ENCODE measurements around the gene MRPS25.

MRPS25 gene

DNA sequence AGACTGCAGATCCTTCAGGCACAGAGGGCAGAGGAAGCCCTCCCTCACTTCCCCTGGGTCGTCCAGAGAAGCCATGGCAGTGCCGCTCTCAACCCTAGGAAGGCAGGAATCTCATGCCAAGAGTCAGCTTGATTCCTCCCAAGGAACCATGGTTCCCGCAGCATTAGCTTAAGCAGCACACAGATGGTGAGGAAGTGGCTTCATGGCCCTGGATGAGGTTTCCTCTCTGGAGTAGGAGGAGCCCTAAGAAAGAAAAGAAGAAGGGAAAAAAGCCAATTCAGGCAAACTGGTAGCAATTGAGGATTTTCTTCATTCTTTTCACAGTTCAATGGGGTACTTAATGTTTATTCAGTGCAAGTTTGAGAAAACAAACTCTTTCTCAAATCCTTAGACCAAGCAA, 30.9 kb upstream of the MRPS25 start (continued):
- TF ChIP-seq, protein P1, sequence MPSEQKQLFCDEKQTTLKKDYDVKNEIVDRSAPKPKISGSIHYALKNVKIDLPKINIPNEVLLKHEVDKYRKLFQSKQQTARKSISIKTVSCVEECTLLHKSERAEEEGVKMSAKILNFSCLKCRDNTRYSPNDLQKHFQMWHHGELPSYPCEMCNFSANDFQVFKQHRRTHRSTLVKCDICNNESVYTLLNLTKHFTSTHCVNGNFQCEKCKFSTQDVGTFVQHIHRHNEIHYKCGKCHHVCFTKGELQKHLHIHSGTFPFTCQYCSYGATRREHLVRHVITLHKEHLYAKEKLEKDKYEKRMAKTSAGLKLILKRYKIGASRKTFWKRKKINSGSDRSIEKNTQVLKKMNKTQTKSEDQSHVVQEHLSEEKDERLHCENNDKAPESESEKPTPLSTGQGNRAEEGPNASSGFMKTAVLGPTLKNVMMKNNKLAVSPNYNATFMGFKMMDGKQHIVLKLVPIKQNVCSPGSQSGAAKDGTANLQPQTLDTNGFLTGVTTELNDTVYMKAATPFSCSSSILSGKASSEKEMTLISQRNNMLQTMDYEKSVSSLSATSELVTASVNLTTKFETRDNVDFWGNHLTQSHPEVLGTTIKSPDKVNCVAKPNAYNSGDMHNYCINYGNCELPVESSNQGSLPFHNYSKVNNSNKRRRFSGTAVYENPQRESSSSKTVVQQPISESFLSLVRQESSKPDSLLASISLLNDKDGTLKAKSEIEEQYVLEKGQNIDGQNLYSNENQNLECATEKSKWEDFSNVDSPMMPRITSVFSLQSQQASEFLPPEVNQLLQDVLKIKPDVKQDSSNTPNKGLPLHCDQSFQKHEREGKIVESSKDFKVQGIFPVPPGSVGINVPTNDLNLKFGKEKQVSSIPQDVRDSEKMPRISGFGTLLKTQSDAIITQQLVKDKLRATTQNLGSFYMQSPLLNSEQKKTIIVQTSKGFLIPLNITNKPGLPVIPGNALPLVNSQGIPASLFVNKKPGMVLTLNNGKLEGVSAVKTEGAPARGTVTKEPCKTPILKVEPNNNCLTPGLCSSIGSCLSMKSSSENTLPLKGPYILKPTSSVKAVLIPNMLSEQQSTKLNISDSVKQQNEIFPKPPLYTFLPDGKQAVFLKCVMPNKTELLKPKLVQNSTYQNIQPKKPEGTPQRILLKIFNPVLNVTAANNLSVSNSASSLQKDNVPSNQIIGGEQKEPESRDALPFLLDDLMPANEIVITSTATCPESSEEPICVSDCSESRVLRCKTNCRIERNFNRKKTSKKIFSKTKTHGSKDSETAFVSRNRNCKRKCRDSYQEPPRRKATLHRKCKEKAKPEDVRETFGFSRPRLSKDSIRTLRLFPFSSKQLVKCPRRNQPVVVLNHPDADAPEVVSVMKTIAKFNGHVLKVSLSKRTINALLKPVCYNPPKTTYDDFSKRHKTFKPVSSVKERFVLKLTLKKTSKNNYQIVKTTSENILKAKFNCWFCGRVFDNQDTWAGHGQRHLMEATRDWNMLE (tag by site-specific recombination; conservative IDR thresholded peaks at IDR 0.05; ENCODE audit: low read depth): no peak
- TF ChIP-seq ZNF114 (tag by site-specific recombination; IDR thresholded peaks at IDR 0.05) (no peak), ZNF776 (tag by site-specific recombination; IDR thresholded peaks at IDR 0.05; ENCODE audit: borderline replicate concordance) (no peak)
- TF ChIP-seq, protein P2, sequence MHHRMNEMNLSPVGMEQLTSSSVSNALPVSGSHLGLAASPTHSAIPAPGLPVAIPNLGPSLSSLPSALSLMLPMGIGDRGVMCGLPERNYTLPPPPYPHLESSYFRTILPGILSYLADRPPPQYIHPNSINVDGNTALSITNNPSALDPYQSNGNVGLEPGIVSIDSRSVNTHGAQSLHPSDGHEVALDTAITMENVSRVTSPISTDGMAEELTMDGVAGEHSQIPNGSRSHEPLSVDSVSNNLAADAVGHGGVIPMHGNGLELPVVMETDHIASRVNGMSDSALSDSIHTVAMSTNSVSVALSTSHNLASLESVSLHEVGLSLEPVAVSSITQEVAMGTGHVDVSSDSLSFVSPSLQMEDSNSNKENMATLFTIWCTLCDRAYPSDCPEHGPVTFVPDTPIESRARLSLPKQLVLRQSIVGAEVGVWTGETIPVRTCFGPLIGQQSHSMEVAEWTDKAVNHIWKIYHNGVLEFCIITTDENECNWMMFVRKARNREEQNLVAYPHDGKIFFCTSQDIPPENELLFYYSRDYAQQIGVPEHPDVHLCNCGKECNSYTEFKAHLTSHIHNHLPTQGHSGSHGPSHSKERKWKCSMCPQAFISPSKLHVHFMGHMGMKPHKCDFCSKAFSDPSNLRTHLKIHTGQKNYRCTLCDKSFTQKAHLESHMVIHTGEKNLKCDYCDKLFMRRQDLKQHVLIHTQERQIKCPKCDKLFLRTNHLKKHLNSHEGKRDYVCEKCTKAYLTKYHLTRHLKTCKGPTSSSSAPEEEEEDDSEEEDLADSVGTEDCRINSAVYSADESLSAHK (tag by site-specific recombination; IDR thresholded peaks at IDR 0.05): no peak

DNA sequence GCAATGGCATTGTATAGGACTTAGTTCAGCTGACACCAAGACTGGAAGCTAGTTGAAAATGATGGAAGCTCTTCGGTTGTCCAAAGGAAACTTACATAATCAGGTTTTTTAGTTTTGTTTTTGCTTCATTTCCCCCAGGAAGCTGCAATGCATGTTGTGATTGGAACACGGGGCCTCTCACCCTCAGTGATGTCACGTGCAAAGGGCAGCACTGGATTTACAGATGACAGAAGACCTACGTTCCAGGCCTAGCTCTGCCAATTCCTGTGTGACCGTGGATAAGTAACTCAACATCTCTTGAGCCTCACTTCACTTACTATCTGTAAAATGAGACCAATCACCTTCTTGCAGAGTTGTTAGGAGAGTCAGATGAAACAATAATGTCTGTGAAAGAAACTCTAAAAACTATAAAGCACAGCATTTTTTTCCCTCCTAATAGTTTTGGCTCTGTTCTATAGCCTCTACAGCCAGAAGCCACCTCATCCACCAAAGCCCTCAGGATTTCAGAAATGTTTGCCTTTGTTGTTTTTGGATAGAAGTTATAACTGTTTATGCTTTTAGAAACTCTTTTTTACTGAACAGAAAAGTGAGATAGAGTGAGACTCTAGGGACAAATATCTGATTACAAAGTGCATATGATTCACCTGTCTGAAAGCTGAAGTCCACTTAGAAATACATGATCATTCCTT, 29.2 kb upstream of the MRPS25 start:
- Histone ChIP-seq H3K9me3 (ENCODE audit: control insufficient read depth, insufficient read depth, low read depth, low read length) (no peaks in the 10 kb centered on the region), H3K4me3 (ENCODE audit: low read depth, low read length) (no peak overlapping the region), H3K27ac (ENCODE audit: extremely low read depth, low read depth, low read length) (no peak overlapping the region), H3K4me1 (ENCODE audit: control insufficient read depth, insufficient read depth, low read length) (peaks cover 4% of the 10 kb centered on the region; the same call in 1 of the 2 replicates), H3K36me3 (ENCODE audit: control insufficient read depth in 2 of 2, insufficient read depth in 1 of 2, low read length in 2 of 2) (peaks cover 37 to 59% of the 10 kb centered on the region in 2 experiments)
- TF ChIP-seq ZNF561 (tag by site-specific recombination; IDR thresholded peaks at IDR 0.05; ENCODE audit: borderline replicate concordance): no peak
- no peak for TF ChIP-seq ZNF837 (tag by site-specific recombination; IDR thresholded peaks at IDR 0.05)
- no peak for TF ChIP-seq ZNF211 (tag by site-specific recombination; IDR thresholded peaks at IDR 0.05; ENCODE audit: low read depth)
- no peak for TF ChIP-seq ZFHX2 (tag by site-specific recombination; conservative IDR thresholded peaks at IDR 0.05)
- TF ChIP-seq, protein P3, sequence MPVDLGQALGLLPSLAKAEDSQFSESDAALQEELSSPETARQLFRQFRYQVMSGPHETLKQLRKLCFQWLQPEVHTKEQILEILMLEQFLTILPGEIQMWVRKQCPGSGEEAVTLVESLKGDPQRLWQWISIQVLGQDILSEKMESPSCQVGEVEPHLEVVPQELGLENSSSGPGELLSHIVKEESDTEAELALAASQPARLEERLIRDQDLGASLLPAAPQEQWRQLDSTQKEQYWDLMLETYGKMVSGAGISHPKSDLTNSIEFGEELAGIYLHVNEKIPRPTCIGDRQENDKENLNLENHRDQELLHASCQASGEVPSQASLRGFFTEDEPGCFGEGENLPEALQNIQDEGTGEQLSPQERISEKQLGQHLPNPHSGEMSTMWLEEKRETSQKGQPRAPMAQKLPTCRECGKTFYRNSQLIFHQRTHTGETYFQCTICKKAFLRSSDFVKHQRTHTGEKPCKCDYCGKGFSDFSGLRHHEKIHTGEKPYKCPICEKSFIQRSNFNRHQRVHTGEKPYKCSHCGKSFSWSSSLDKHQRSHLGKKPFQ (tag by site-specific recombination; IDR thresholded peaks at IDR 0.05): no peak
- TF ChIP-seq PRDM1 (tag by site-specific recombination; IDR thresholded peaks at IDR 0.05): no peak
- no peak for TF ChIP-seq ZNF426 (tag by site-specific recombination; IDR thresholded peaks at IDR 0.05)
- TF ChIP-seq ZNF174 (tag by site-specific recombination; IDR thresholded peaks at IDR 0.05): no peak
- no peak for TF ChIP-seq ZNF366 (tag by site-specific recombination; conservative IDR thresholded peaks at IDR 0.05)
- no peak for TF ChIP-seq ZNF324 (tag by site-specific recombination; IDR thresholded peaks at IDR 0.05)
- CTCF ChIA-PET: no interaction called here
- POLR2A ChIA-PET: no interaction called here

Measured in HEK293 (cell line).